ENCODE data around the gene WWC1. TPM values are rescaled to one million over a fixed set of nuclear protein-coding genes. Genes with fewer than 3 reads are reported as not detected.

The WWC1 gene
- total and polyA plus RNA-seq, 10 of the 15 experiments (the other 5 are each of a cell fraction or from before 2014, with no cell fraction given), result 0.50 to 7.8 (median 2.5) TPM

DNA sequence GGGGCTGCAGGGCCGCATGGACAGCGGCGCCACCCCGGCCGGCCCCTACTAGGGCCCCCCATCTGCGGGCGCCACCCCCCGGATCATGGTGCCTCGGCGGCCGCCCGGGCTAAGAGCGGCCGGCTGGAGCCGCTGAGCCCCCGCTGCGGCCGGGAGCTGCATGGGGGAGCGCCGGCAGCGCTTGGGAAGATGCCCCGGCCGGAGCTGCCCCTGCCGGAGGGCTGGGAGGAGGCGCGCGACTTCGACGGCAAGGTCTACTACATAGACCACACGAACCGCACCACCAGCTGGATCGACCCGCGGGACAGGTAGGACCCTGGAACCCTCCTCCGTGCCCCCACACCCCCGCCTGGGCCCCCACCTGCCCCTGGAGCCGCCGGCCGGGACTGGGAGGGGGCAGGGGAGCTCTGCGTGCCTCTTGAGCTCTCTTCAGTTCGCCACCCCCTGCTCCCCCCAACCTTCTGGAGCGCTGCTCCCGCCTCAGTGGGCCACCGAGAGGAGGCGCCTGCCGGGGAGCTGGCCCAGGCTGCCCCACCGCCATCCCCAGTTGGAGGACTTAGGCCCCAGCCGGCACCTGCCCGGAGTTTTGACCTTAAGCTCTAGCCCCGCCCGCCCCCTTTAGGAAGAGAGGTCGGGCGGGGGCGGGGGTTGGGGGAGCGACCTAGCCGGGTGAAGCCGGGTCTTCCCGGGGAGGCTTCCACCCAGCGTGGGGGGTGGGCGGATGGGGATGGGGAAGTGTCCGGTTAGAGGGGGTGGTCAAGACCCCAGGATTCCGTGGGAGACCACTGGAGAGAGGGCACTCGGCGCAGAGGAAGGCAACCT is 730 bp downstream of the WWC1 start:
- peak overlapping the region; percentile 34 for H3K9ac ChIP-seq (ENCODE audit: control insufficient read depth, insufficient read depth, low read length)
- ATAC-seq, result peak; percentile 14

More for the DNA sequence above, 730 bp downstream of the WWC1 start:
- Histone ChIP-seq H3K4me2 (ENCODE audit: control insufficient read depth, insufficient read depth) (peak overlapping the region; percentile 80), H3K4me1 (ENCODE audit: control insufficient read depth, insufficient read depth, low read length) (peaks cover 23% of the 10 kb centered on the region), H3K79me2 (ENCODE audit: control insufficient read depth, insufficient read depth, low read length) (peaks cover 3% of the 10 kb centered on the region; the same call in 1 of the 2 replicates), H3K9me3 (replicated peaks; ENCODE audit: control insufficient read depth, insufficient read depth, low read length) (no peaks in the 10 kb centered on the region), H2AFZ (ENCODE audit: control insufficient read depth, low read depth, low read length) (peak overlapping the region; percentile 28), H3K4me3 (peak overlapping the region; percentile 70), H3K36me3 (ENCODE audit: control insufficient read depth in 2 of 2, insufficient read depth in 2 of 2, low read length in 1 of 2) (no peaks in the 10 kb centered on the region), H3K27ac (ENCODE audit: control insufficient read depth, insufficient read depth) (no peak overlapping the region), H3K27me3 (replicated peaks in 1 of 2; ENCODE audit: control insufficient read depth in 2 of 2, insufficient read depth in 2 of 2, low read length in 1 of 2) (no peaks in the 10 kb centered on the region), H4K20me1 (ENCODE audit: control insufficient read depth, insufficient read depth) (no peaks in the 10 kb centered on the region; the same call in 1 of the 2 replicates)
- intact Hi-C loops (cut with micrococcal nuclease; ENCODE audit: unreplicated experiment) (loop anchor here (10.0 kb wide), 1 partner anchor 283 kb away; the partner anchor contains the start of gene PANK3), in situ Hi-C loops (cut with MboI) (no loop called here)
- TF ChIP-seq, protein P1, sequence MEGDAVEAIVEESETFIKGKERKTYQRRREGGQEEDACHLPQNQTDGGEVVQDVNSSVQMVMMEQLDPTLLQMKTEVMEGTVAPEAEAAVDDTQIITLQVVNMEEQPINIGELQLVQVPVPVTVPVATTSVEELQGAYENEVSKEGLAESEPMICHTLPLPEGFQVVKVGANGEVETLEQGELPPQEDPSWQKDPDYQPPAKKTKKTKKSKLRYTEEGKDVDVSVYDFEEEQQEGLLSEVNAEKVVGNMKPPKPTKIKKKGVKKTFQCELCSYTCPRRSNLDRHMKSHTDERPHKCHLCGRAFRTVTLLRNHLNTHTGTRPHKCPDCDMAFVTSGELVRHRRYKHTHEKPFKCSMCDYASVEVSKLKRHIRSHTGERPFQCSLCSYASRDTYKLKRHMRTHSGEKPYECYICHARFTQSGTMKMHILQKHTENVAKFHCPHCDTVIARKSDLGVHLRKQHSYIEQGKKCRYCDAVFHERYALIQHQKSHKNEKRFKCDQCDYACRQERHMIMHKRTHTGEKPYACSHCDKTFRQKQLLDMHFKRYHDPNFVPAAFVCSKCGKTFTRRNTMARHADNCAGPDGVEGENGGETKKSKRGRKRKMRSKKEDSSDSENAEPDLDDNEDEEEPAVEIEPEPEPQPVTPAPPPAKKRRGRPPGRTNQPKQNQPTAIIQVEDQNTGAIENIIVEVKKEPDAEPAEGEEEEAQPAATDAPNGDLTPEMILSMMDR (IDR thresholded peaks at IDR 0.05 in 2 of 3, conservative IDR thresholded peaks at IDR 0.05 in 1 of 3; ENCODE audit: control insufficient read depth in 2 of 3, extremely low read depth in 1 of 3, insufficient read depth in 1 of 3, low read depth in 3 of 3, low read length in 3 of 3), result 0 out of 6 replicates have a peak, but pooled peaks of 1 of the 3 experiments have one; percentile 4
- TF ChIP-seq SIX5 (IDR thresholded peaks at IDR 0.05; ENCODE audit: low read depth, low read length, severe bottlenecking), result no peak
- TF ChIP-seq HDGF (IDR thresholded peaks at IDR 0.05), result no peak
- TF ChIP-seq EGR1 (IDR thresholded peaks at IDR 0.05; ENCODE audit: borderline replicate concordance in 1 of 2, low read depth in 2 of 2, low read length in 2 of 2), result peak in 1 of 2 experiments; percentile 53; a peak in 1 of 3 replicates
- TF ChIP-seq IKZF1 (conservative IDR thresholded peaks at IDR 0.05), result peak; percentile 44; the same call in 1 of the 2 replicates
- no peak for DNase-seq (ENCODE audit: low read depth, low spot score)
- ChIA-PET SMC1A (ENCODE audit: uncharacterized antibody, unreplicated experiment) (no interaction called here), POLR2A (no interaction called here), CTCF (interaction anchor here (1.3 kb wide), 1 partner anchor 9 kb away, joined by 3 read pairs; no protein-coding TSS in a partner anchor), RAD21 (ENCODE audit: unreplicated experiment) (interaction anchor here (1.2 kb wide), 1 partner anchor 130 kb away, joined by 3 read pairs; no protein-coding TSS in a partner anchor)
- WGBS (ENCODE audit: insufficient coverage, insufficient replicate concordance, low lambda C conversion rate, missing lambda C conversion rate), result 6% methylated on average over 46 of the region's 64 CpGs
- no peak for FAIRE-seq
- BruUV-seq (replicated peaks), result no TSS peak
